Thyroid gland (tissue), 4 donors: ENCODE data around the gene AHR.

Experiments used
- CTCF ChIP-seq, 6 experiments: fragments of 200-600 bp in 3 of 6; fragments of 450-650 bp in 3 of 6; sonication (generic) in 3 of 6; IDR thresholded peaks; one replicate each; pipeline ENCODE4 v1.5.1; 2016 to 2019; ENCODE audit warnings: antibody characterized with exemption in 6 of 6, mild to moderate bottlenecking in 2 of 6, inconsistent platforms in 1 of 6, moderate library complexity in 1 of 6
- POLR2A ChIP-seq, 2 donors: fragments of 450-650 bp; IDR thresholded peaks; one replicate each; pipeline ENCODE4 v1.6.1; 2017; ENCODE audit warnings: antibody characterized with exemption in 2 of 2, mild to moderate bottlenecking in 2 of 2, moderate library complexity in 1 of 2

GRCh38 chr7:17293481-17293880 lies 5.0 kb upstream of the AHR start:
- TF ChIP-seq CTCF (IDR thresholded peaks at IDR 0.05) (no peak), POLR2A (IDR thresholded peaks at IDR 0.05) (no peak)
